Stomach (tissue), 9 donors: Measurements from ENCODE around the gene DMXL1. TPM values are rescaled to one million over a fixed set of nuclear protein-coding genes. Genes with fewer than 3 reads are reported as not detected.

Experiments
- DNase-seq, 2 donors: peaks; one replicate each; pipeline versions ENCODE4 v3.0.0 to v3.0.0-alpha.2; 2013 to 2019
- H3K27ac ChIP-seq, 5 donors: fragments of 200-600 bp in 4 of 5; sonication (generic) in 4 of 5; one replicate each; pipeline ENCODE4 v1.5.1; 2013 to 2019; ENCODE audit warnings: mild to moderate bottlenecking in 1 of 5, moderate library complexity in 1 of 5
- H3K27me3 ChIP-seq, 3 donors: fragments of 200-600 bp; sonication (generic); one replicate each; pipeline ENCODE4 v1.5.1; 2017 to 2019; ENCODE audit warnings: mixed run types in 1 of 3
- H3K36me3 ChIP-seq, 4 donors: fragments of 200-600 bp; sonication (generic); 1 replicate in 3 of 4; 2 replicates in 1 of 4; pipeline ENCODE4 v1.5.1; 2016 to 2019
- H3K4me1 ChIP-seq, 4 donors: fragments of 200-600 bp; sonication (generic); one replicate each; pipeline ENCODE4 v1.5.1; 2016 to 2019
- H3K4me3 ChIP-seq, 4 donors: fragments of 200-600 bp; sonication (generic) in 3 of 4; one replicate each; pipeline ENCODE4 v1.5.1; 2016 to 2019; ENCODE audit warnings: mild to moderate bottlenecking in 1 of 4
- H3K9me3 ChIP-seq, 4 donors: fragments of 200-600 bp; sonication (generic); one replicate each; pipeline ENCODE4 v1.5.1; 2016 to 2019
- EP300 ChIP-seq: sonication (generic); formaldehyde crosslinking; IDR thresholded peaks from one replicate; pipeline ENCODE4 v1.6.1; 2017; ENCODE audit warnings: antibody characterized with exemption
- POLR2A ChIP-seq, 4 donors: fragments of 450-650 bp; IDR thresholded peaks; one replicate each; pipeline ENCODE4 v1.6.1; 2016; ENCODE audit warnings: antibody characterized with exemption in 4 of 4, control low read depth in 2 of 4, mild to moderate bottlenecking in 1 of 4, moderate library complexity in 1 of 4
- POLR2AphosphoS5 ChIP-seq, 3 donors: sonication (generic); formaldehyde crosslinking; IDR thresholded peaks; one replicate each; pipeline ENCODE4 v1.6.1; 2016; ENCODE audit warnings: antibody characterized with exemption in 3 of 3
- WGBS, 5 donors: extraction: QIAGEN DNeasy Blood & Tissue Kit in 3 of 5; methylation state at CpG; one replicate each; pipeline versions ENCODE4 v1.1.5 to v1.1.7; 2013 to 2018; 5-methylcytosine and 5-hydroxymethylcytosine counted together
- intact Hi-C: fragments of 100-400 bp; cut with DNase I; formaldehyde crosslinking; loops from one replicate; pipeline ENCODE4 v1.15.1; 2023; ENCODE audit warnings: low total_unique reads
- polyA plus RNA-seq, 3 donors: library from polyadenylated mRNA; stranded (reverse); fragments of 200-250 nt; gene quantifications; one replicate each; pipeline ENCODE4 v1.2.3, GENCODE V29; 2013
- total RNA-seq, 5 donors: library from RNA; depleted of rRNA; stranded (reverse); fragments of >200 nt; gene quantifications; one replicate each; pipeline versions ENCODE4 v1.1.0 to v1.2.3, GENCODE V29; 2014 to 2016
- TF ChIP-seq, protein P1 (sequence below), 7 experiments: fragments of 450-650 bp in 4 of 7; fragments of 200-600 bp in 3 of 7; sonication (generic) in 3 of 7; IDR thresholded peaks; one replicate each; pipeline ENCODE4 v1.5.1; 2016 to 2019; ENCODE audit warnings: antibody characterized with exemption in 7 of 7, control low read depth in 2 of 7, mild to moderate bottlenecking in 1 of 7
- donor health status: healthy with polysubstance abuse.
- donor health status: Bipolar disorder and iron deficiency.
- donor health status: healthy.

Gene DMXL1
- total and polyA plus RNA-seq, 8 donors = 6.0 to 164 (median 86.0) TPM

DNA sequence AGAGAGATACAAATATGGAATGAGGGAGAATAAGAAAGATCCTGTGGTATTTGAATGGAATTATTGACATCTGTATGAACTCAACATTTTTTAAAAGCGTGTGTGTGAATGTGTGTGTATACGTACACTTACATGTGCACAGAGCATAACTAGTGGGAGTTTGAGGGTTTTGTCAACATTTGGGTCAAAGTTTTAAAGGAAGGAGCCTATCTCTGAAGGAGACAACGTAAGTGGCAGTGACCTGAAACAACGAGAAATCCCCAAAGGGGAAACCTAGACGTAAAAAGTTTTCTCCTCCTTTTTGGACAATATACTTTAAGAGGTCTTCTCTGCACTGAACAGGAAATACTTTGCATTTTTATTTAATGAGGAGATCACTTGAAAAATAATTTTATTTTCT is 42.3 kb upstream of the DMXL1 start:
- Histone ChIP-seq H3K27ac (no peak overlapping the region), H3K9me3 (peaks cover 0 to 5% (median 2%) of the 10 kb centered on the region in 4 donors), H3K36me3 (no peaks in the 10 kb centered on the region), H3K4me3 (no peak overlapping the region), H3K4me1 (peaks cover 0 to 7% (median 0%) of the 10 kb centered on the region in 4 donors), H3K27me3 (no peaks in the 10 kb centered on the region)
- TF ChIP-seq POLR2A (IDR thresholded peaks at IDR 0.05) (no peak), EP300 (no peak), POLR2AphosphoS5 (IDR thresholded peaks at IDR 0.05) (no peak)
- TF ChIP-seq, protein P1, sequence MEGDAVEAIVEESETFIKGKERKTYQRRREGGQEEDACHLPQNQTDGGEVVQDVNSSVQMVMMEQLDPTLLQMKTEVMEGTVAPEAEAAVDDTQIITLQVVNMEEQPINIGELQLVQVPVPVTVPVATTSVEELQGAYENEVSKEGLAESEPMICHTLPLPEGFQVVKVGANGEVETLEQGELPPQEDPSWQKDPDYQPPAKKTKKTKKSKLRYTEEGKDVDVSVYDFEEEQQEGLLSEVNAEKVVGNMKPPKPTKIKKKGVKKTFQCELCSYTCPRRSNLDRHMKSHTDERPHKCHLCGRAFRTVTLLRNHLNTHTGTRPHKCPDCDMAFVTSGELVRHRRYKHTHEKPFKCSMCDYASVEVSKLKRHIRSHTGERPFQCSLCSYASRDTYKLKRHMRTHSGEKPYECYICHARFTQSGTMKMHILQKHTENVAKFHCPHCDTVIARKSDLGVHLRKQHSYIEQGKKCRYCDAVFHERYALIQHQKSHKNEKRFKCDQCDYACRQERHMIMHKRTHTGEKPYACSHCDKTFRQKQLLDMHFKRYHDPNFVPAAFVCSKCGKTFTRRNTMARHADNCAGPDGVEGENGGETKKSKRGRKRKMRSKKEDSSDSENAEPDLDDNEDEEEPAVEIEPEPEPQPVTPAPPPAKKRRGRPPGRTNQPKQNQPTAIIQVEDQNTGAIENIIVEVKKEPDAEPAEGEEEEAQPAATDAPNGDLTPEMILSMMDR (IDR thresholded peaks at IDR 0.05) = no peak
- 82 to 91% (median 86%) methylated on average over 5 of the region's 5 CpGs for WGBS, 5 donors
- DNase-seq = no peak
- intact Hi-C loops = no loop called here

DNA sequence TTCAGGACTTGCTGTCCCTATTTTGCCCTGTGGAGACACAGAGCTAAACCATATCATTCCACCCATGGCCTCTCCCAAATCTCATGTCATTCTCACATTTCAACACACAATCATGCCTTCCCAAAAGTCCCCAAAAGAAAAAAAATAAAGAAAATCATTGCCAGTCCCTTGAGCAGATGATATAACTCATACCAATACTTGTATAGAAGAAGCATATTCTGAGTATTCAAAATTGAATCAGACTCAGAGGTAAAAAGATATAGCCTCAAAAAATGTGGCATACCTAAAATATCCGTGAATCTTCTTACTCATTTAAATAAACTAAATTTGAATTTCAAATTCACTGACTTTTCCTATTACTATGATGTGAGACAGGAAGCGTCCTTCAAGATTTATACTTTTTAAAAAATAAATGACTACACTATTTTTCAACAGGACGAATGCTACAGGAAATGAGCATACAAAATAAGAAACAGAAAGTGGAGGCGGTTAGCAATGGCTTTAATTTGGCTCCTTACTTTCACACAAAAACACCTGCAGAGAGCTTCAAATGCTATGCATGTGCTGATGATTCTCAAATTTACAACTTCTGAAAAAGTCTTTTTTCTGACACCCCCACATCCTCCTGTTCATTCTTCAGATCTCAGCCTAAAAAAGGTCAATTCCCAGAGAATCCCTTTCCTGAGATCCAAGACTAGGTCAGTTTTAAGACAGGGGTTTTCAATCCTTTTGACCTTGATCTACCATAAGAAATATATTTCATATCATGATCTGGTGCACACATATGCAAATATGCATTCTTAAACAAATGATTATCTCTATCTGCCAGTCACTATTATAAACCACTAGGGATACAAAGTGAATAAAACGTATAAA is 39.6 kb upstream of the DMXL1 start:
- no peaks in the 10 kb centered on the region for H3K36me3 ChIP-seq
- intact Hi-C loops = no loop called here
- TF ChIP-seq EP300 = no peak
- no peak for TF ChIP-seq POLR2A (IDR thresholded peaks at IDR 0.05)
- TF ChIP-seq, protein P1 (IDR thresholded peaks at IDR 0.05) = no peak
- TF ChIP-seq POLR2AphosphoS5 (IDR thresholded peaks at IDR 0.05) = no peak
- H3K4me1 ChIP-seq = peaks cover 0 to 7% (median 0%) of the 10 kb centered on the region in 4 donors
- DNase-seq = no peak
- 67 to 80% (median 74%) methylated on average over 5 of the region's 5 CpGs for WGBS, 5 donors
- no peak overlapping the region for H3K27ac ChIP-seq
- H3K9me3 ChIP-seq = no peaks in the 10 kb centered on the region
- no peak overlapping the region for H3K4me3 ChIP-seq
- H3K27me3 ChIP-seq = no peaks in the 10 kb centered on the region

DNA sequence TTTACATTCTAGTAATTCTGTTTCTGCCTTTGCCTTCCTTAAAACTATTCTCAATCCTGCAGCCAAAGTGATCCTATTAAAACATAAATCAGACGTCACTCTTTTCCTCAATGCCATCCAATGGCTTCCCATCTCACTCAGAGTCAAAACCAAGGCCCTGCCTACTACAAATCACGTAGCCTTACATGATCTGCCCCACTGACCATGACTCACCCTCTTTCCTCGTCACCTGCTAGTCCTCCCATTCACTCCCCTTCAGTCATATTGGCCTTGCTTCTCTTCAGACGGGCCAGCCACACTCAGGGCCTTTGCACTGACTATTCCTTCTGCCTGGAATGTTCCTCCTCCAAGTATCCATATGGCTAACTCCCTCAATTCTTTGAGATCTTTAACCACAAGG is 39.0 kb upstream of the DMXL1 start:
- no peaks in the 10 kb centered on the region for H3K36me3 ChIP-seq
- no peak for DNase-seq
- H3K4me1 ChIP-seq = peaks cover 0 to 11% (median 1%) of the 10 kb centered on the region in 4 donors
- H3K9me3 ChIP-seq = no peaks in the 10 kb centered on the region
- no peak overlapping the region for H3K4me3 ChIP-seq
- intact Hi-C loops = no loop called here
- TF ChIP-seq POLR2AphosphoS5 (IDR thresholded peaks at IDR 0.05) (no peak), POLR2A (IDR thresholded peaks at IDR 0.05) (no peak), EP300 (no peak)
- TF ChIP-seq, protein P1 (IDR thresholded peaks at IDR 0.05) = no peak
- no peak overlapping the region for H3K27ac ChIP-seq
- H3K27me3 ChIP-seq = no peaks in the 10 kb centered on the region
- WGBS, 5 donors = 72 to 90% (median 78%) methylated on average over 4 of the region's 4 CpGs

DNA sequence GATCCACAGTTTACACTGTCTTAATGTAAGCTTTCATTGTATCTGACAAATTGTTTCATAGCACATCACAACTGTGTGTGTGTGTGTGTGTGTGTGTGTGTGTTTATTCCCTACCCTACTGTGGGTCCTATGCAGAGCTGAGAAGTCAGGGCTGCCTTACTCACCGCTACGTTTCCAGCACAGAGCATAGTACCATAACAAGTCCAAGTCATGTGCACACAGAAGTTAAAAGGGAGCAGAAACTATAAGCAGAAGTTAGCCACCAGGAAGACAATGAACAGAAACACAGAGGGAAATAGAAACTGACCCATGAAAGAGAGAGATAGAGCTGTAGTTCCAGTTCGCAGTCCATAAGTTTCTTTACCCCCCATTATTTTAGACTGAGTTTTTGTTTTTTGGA is 38.2 kb upstream of the DMXL1 start:
- Histone ChIP-seq H3K4me3 (no peak overlapping the region), H3K9me3 (no peaks in the 10 kb centered on the region), H3K4me1 (peaks cover 0 to 11% (median 4%) of the 10 kb centered on the region in 4 donors), H3K36me3 (no peaks in the 10 kb centered on the region), H3K27me3 (no peaks in the 10 kb centered on the region), H3K27ac (no peak overlapping the region)
- TF ChIP-seq POLR2AphosphoS5 (IDR thresholded peaks at IDR 0.05) (no peak), EP300 (no peak), POLR2A (IDR thresholded peaks at IDR 0.05) (no peak)
- TF ChIP-seq, protein P1 (IDR thresholded peaks at IDR 0.05) = no peak
- DNase-seq = no peak
- 52 to 77% (median 69%) methylated on average over 3 of the region's 3 CpGs for WGBS, 5 donors
- intact Hi-C loops = no loop called here
